Activated CD4-positive, alpha-beta T cell treated with anti-CD3 and anti-CD28 coated beads, Interleukin-2, amount 10 ng/mL, durations not matched to agents 24 days and 14 days (primary cell): ENCODE results near the gene RCSD1. TPM values are rescaled to one million over a fixed set of nuclear protein-coding genes. Genes with fewer than 3 reads are reported as not detected.
A peak's percentile ranks its signal among the peaks of the same experiment; 100 is the strongest.

ENCODE experiments used
- DNase-seq: peaks from one replicate; pipeline ENCODE4 v3.0.0; 2022
- H3K27ac Mint-ChIP-seq: one replicate; pipeline ENCODE4 v1.8.0; 2022; ENCODE audit warnings: mild to moderate bottlenecking, mixed read lengths
- H3K27me3 Mint-ChIP-seq: one replicate; pipeline ENCODE4 v1.8.0; 2022; ENCODE audit warnings: mixed read lengths
- H3K36me3 Mint-ChIP-seq: one replicate; pipeline ENCODE4 v1.8.0; 2022; ENCODE audit warnings: low read depth, mild to moderate bottlenecking, mixed read lengths
- H3K4me1 Mint-ChIP-seq: one replicate; pipeline ENCODE4 v1.8.0; 2021; ENCODE audit warnings: mixed read lengths
- H3K4me3 Mint-ChIP-seq: one replicate; pipeline ENCODE4 v1.8.0; 2022; ENCODE audit warnings: mild to moderate bottlenecking, moderate library complexity, mixed read lengths
- H3K9me3 Mint-ChIP-seq: one replicate; pipeline ENCODE4 v1.8.0; 2021; ENCODE audit warnings: mixed read lengths
- intact Hi-C: fragments of 100-400 bp; cut with micrococcal nuclease; formaldehyde crosslinking; loops from one replicate; pipeline ENCODE4 v1.15.1; 2023
- total RNA-seq: library from RNA; stranded (reverse); gene quantifications from 2 replicates; pipeline ENCODE4 v1.2.3, GENCODE V29; 2022

The RCSD1 gene
- total RNA-seq, 1 donor from 2014 or later = 81.0 TPM

- Mint-ChIP-seq H3K4me1 (peaks cover 41% of the 10 kb centered on the region), H3K9me3 (no peaks in the 10 kb centered on the region), H3K27ac (no peak overlapping the region), H3K27me3 (no peaks in the 10 kb centered on the region), H3K36me3 (peaks cover 61% of the 10 kb centered on the region), H3K4me3 (no peak overlapping the region)
- no peak for DNase-seq
- intact Hi-C loops = no loop called here
These were observed 42.8 kb downstream of the RCSD1 start for GRCh38 chr1:167672831-167673230.

GRCh38 chr1:167673265-167673664, 43.2 kb downstream of the RCSD1 start:
- H3K27me3 Mint-ChIP-seq = no peaks in the 10 kb centered on the region
- peaks cover 60% of the 10 kb centered on the region for H3K36me3 Mint-ChIP-seq
- H3K4me1 Mint-ChIP-seq = peaks cover 39% of the 10 kb centered on the region
- H3K4me3 Mint-ChIP-seq = no peak overlapping the region
- H3K9me3 Mint-ChIP-seq = no peaks in the 10 kb centered on the region
- intact Hi-C loops = no loop called here
- no peak for DNase-seq
- H3K27ac Mint-ChIP-seq = no peak overlapping the region

DNA sequence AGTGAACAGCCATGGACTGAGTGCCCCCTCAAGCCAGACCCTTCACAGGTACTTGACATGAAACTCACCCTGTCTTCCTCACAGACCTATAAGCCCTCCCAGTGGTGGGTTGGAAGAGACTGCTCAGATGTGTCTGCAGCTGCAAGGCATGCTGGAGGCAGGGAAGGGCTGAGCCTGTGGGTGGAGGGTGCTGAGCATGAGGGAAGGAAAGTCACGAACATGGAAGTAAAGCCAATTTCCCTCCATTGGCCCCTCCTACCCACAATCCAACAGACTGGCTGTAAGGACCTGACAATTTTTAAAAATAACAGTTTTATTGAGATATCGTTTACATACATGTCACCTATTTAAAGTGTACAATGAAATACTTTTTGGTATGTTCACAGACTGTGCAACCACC, 44.1 kb downstream of the RCSD1 start:
- DNase-seq = no peak
- H3K4me1 Mint-ChIP-seq = peaks cover 33% of the 10 kb centered on the region
- peaks cover 54% of the 10 kb centered on the region for H3K36me3 Mint-ChIP-seq
- no peak overlapping the region for H3K4me3 Mint-ChIP-seq
- H3K27me3 Mint-ChIP-seq = no peaks in the 10 kb centered on the region
- H3K27ac Mint-ChIP-seq = peak overlapping the region; percentile 15
- intact Hi-C loops = no loop called here
- no peaks in the 10 kb centered on the region for H3K9me3 Mint-ChIP-seq

GRCh38 chr1:167675440-167675839, 45.4 kb downstream of the RCSD1 start:
- H3K27me3 Mint-ChIP-seq = no peaks in the 10 kb centered on the region
- no peak overlapping the region for H3K27ac Mint-ChIP-seq
- peaks cover 49% of the 10 kb centered on the region for H3K36me3 Mint-ChIP-seq
- intact Hi-C loops = no loop called here
- DNase-seq = no peak
- no peaks in the 10 kb centered on the region for H3K9me3 Mint-ChIP-seq
- H3K4me1 Mint-ChIP-seq = peaks cover 33% of the 10 kb centered on the region
- no peak overlapping the region for H3K4me3 Mint-ChIP-seq

GRCh38 chr1:167676205-167676915, 46.3 kb downstream of the RCSD1 start:
- H3K27me3 Mint-ChIP-seq = no peaks in the 10 kb centered on the region
- peaks cover 45% of the 10 kb centered on the region for H3K36me3 Mint-ChIP-seq
- intact Hi-C loops = no loop called here
- peaks cover 27% of the 10 kb centered on the region for H3K4me1 Mint-ChIP-seq
- no peak overlapping the region for H3K4me3 Mint-ChIP-seq
- H3K27ac Mint-ChIP-seq = peak overlapping the region; percentile 2
- DNase-seq = no peak
- H3K9me3 Mint-ChIP-seq = no peaks in the 10 kb centered on the region

DNA sequence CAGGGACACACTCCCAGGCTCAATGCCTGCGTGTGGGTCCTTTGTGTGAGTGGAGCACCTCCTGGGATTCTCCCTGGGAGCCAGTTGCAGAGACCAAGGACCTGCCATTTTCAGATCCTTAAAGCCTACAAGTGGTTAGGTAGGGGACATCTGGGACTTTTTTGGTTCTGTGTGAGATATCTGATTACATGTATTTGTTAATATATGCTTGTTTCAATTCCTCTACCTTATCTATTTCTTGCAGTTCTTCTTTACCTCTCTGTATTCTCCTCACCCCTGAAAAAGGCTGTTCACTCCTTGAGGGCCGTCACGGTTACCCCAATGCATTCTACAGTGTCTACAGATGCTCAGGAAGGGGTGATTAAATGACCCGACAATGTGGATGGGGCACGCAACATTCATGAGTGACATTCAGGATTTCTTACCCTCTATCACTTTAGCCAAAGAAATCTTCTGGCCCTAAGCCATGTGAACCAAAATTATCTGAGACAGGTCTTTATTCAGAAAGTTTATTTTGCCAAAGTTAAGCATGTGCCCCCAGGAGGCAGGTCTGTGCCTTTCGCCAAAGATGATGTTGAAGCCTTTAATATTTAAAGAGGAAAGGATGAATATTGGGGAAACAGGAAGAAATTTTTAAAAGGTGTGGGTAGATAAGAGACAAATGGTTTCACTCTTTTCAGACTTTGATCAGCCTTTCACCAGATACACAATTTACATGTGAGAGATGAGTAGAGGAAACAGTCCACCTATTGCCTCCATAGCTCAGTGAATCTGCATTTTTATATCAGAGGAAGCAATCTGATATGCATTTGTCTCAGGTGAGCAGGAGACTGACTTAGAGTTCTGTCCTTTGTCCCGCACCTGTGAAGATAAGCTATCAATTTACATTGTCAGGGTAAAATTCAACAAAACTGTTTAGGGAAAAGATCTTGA, 47.1 kb downstream of the RCSD1 start:
- no peak overlapping the region for H3K4me3 Mint-ChIP-seq
- H3K4me1 Mint-ChIP-seq = peaks cover 22% of the 10 kb centered on the region
- H3K27ac Mint-ChIP-seq = peak overlapping the region; percentile 57
- peaks cover 43% of the 10 kb centered on the region for H3K36me3 Mint-ChIP-seq
- intact Hi-C loops = no loop called here
- no peaks in the 10 kb centered on the region for H3K27me3 Mint-ChIP-seq
- H3K9me3 Mint-ChIP-seq = no peaks in the 10 kb centered on the region
- DNase-seq = no peak

DNA sequence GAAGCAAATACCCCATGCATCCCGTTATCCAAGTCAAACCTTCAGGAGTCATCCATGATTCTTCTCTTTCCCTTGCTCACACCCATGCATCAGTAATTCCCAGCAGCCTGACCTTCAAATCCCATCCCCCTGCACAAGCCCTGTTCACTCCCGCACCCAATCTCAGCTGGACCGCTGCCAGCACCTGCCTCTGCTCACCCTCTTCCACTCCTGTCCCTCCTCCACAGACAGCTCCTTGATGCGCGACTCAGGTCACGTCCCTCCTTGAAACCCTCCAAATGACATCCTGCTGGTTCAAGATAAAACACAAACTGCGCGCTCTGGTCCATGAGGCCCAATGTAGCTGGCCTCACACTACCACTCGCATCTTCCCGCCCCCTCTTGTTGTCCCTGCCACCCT, 48.4 kb downstream of the RCSD1 start:
- no peak overlapping the region for H3K27ac Mint-ChIP-seq
- peaks cover 36% of the 10 kb centered on the region for H3K36me3 Mint-ChIP-seq
- H3K9me3 Mint-ChIP-seq = no peaks in the 10 kb centered on the region
- peaks cover 22% of the 10 kb centered on the region for H3K4me1 Mint-ChIP-seq
- H3K4me3 Mint-ChIP-seq = no peak overlapping the region
- no peak for DNase-seq
- no peaks in the 10 kb centered on the region for H3K27me3 Mint-ChIP-seq
- intact Hi-C loops = no loop called here

- H3K27ac Mint-ChIP-seq = no peak overlapping the region
- no peak for DNase-seq
- intact Hi-C loops = no loop called here
- peaks cover 19% of the 10 kb centered on the region for H3K4me1 Mint-ChIP-seq
- H3K9me3 Mint-ChIP-seq = no peaks in the 10 kb centered on the region
- no peak overlapping the region for H3K4me3 Mint-ChIP-seq
- peaks cover 36% of the 10 kb centered on the region for H3K36me3 Mint-ChIP-seq
- no peaks in the 10 kb centered on the region for H3K27me3 Mint-ChIP-seq
These were observed 48.8 kb downstream of the RCSD1 start for GRCh38 chr1:167678838-167679237.

DNA sequence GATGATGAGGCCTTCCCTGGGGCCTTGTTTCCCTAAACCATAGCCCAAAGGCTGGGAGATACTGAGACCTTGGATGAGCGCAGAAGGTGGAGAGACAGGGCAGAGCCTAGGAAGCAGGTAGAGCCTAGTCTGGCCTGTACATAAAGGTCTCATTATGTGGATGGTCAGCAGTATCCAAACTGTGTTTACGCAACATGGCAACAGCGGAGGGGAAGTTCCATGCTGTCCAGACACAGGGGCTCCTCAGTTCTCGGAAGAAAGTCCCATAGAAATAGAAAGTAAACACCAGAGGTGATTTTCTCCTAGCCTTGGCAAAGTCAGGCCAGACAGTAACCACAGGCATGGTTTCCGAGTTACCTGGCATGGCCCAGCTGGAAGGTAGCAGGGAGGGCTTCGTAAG, 49.7 kb downstream of the RCSD1 start:
- Mint-ChIP-seq H3K36me3 (peaks cover 35% of the 10 kb centered on the region), H3K27ac (no peak overlapping the region)

DNA sequence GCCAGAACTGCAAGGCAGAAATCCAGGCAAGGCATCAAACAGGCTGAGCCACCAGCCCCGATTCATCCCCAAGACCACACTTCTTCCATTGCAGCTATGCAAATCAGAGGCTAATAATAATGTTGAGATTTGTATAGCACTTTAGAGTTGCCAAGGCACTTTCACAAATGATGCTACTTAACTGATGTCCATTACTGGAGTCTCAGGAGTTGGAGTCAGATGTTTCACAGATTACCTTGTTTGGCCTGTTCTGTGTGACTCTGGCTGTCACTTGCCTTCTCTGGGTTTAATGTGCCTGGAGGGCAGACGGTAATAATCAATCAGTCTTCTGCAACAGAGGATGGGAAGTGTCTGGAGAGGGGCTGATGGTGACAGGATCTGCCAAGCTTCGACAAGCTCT, 51.0 kb downstream of the RCSD1 start:
- no peak overlapping the region for H3K4me3 Mint-ChIP-seq
- DNase-seq = no peak
- peak overlapping the region; percentile 66 for H3K27ac Mint-ChIP-seq
- intact Hi-C loops = no loop called here
- no peaks in the 10 kb centered on the region for H3K27me3 Mint-ChIP-seq
- no peaks in the 10 kb centered on the region for H3K9me3 Mint-ChIP-seq
- peaks cover 40% of the 10 kb centered on the region for H3K36me3 Mint-ChIP-seq
- H3K4me1 Mint-ChIP-seq = peaks cover 13% of the 10 kb centered on the region

More for the DNA sequence above, 49.7 kb downstream of the RCSD1 start:
- DNase-seq = no peak
- Mint-ChIP-seq H3K4me3 (no peak overlapping the region), H3K27me3 (no peaks in the 10 kb centered on the region), H3K9me3 (no peaks in the 10 kb centered on the region), H3K4me1 (peaks cover 14% of the 10 kb centered on the region)
- intact Hi-C loops = no loop called here

GRCh38 chr1:167681451-167682098, 51.5 kb downstream of the RCSD1 start:
- H3K9me3 Mint-ChIP-seq = no peaks in the 10 kb centered on the region
- H3K4me1 Mint-ChIP-seq = peaks cover 7% of the 10 kb centered on the region
- DNase-seq = no peak
- no peaks in the 10 kb centered on the region for H3K27me3 Mint-ChIP-seq
- intact Hi-C loops = no loop called here
- H3K27ac Mint-ChIP-seq = no peak overlapping the region
- H3K36me3 Mint-ChIP-seq = peaks cover 37% of the 10 kb centered on the region
- no peak overlapping the region for H3K4me3 Mint-ChIP-seq

GRCh38 chr1:167683226-167683625, 53.2 kb downstream of the RCSD1 start:
- no peak for DNase-seq
- intact Hi-C loops = no loop called here
- peaks cover 9% of the 10 kb centered on the region for H3K4me1 Mint-ChIP-seq
- peaks cover 47% of the 10 kb centered on the region for H3K36me3 Mint-ChIP-seq
- H3K27me3 Mint-ChIP-seq = no peaks in the 10 kb centered on the region
- no peak overlapping the region for H3K4me3 Mint-ChIP-seq
- H3K9me3 Mint-ChIP-seq = no peaks in the 10 kb centered on the region
- no peak overlapping the region for H3K27ac Mint-ChIP-seq

- H3K9me3 Mint-ChIP-seq = no peaks in the 10 kb centered on the region
- intact Hi-C loops = no loop called here
- H3K27me3 Mint-ChIP-seq = no peaks in the 10 kb centered on the region
- H3K27ac Mint-ChIP-seq = peak overlapping the region; percentile 78
- H3K4me3 Mint-ChIP-seq = no peak overlapping the region
- peaks cover 14% of the 10 kb centered on the region for H3K4me1 Mint-ChIP-seq
- DNase-seq = no peak
- peaks cover 53% of the 10 kb centered on the region for H3K36me3 Mint-ChIP-seq
These were observed 53.8 kb downstream of the RCSD1 start for GRCh38 chr1:167683641-167684502.
